GM13976 (cell line): ENCODE data around the gene SRCIN1.

Source experiments
- DNase-seq: peaks from one replicate; pipeline ENCODE4 v3.0.0; 2012; ENCODE audit warnings: low spot score
- in situ Hi-C: fragments of 300-500 bp; cut with MboI; formaldehyde crosslinking; loops from one replicate; pipeline ENCODE4 v1.12.0; 2022; ENCODE audit warnings: low sequenced_read_pairs, mixed read lengths, inconsistent platforms; ENCODE audit not compliant: unreplicated experiment
- TF ChIP-seq, protein P1 (sequence below): IDR thresholded peaks from 2 replicates; pipeline ENCODE4 v1.5.1; 2012; ENCODE audit warnings: borderline replicate concordance, mild to moderate bottlenecking; ENCODE audit not compliant: insufficient read depth; ENCODE audit errors: extremely low read depth, missing control alignments, control extremely low read depth

The SRCIN1 gene

DNA sequence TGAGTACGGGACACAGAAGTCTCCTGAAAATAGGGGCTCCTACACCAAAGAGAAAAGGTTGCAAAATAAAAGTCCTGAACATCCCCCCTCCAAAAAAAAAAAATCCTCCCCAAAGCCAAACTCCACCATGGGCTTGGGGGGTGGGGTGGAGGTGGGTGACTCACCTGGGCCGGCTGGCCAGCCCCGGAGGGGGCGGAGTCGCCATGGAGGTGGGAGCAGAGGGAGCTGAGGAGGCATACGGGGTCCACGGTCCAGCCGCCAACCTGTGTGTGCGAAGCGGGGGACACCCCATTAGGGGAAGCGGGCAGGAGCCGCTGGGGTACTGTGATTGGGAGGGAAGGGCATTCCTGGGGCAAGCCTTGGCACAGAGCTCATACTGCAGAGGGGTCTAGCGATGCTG is 31.0 kb downstream of the SRCIN1 start:
- DNase-seq, result no peak
- TF ChIP-seq, protein P1, sequence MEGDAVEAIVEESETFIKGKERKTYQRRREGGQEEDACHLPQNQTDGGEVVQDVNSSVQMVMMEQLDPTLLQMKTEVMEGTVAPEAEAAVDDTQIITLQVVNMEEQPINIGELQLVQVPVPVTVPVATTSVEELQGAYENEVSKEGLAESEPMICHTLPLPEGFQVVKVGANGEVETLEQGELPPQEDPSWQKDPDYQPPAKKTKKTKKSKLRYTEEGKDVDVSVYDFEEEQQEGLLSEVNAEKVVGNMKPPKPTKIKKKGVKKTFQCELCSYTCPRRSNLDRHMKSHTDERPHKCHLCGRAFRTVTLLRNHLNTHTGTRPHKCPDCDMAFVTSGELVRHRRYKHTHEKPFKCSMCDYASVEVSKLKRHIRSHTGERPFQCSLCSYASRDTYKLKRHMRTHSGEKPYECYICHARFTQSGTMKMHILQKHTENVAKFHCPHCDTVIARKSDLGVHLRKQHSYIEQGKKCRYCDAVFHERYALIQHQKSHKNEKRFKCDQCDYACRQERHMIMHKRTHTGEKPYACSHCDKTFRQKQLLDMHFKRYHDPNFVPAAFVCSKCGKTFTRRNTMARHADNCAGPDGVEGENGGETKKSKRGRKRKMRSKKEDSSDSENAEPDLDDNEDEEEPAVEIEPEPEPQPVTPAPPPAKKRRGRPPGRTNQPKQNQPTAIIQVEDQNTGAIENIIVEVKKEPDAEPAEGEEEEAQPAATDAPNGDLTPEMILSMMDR, result no peak
- in situ Hi-C loops, result no loop called here

DNA sequence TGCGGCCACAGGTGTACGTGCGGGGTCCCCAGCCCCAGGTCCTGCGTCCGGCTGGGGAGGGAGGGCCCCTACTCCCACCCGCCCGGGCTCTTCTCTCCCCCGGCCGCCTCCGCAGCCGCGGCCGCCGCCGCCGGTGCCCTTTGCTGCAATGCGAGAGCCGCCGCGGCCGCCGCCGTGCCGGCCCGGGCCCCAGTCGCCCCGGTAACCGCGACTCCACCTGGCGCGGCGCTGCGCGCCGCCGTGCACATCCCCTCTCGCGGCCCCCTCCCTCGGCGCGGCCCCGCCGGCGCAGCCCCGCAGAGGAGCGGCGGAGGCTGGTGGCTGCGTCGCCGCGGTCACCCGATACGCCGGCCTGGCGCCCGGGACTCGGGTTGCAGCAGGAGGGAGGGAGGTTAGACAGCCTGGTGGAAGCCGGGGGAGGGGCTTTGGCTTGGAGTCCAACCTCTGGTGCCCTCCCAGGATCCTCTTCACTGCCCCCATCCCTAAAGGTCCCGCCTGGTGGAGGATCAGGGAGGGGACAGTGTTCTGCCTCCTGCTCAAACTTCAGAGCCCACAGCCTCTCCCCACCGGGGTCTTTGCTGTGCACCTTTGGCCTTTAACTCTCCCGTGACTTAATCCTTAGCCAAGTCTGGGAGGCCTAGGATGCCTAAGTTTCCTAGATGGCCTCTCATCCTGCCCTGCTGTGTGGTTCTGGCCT is 32.9 kb downstream of the SRCIN1 start:
- in situ Hi-C loops, result no loop called here
- TF ChIP-seq, protein P1, result no peak
- DNase-seq, result peak; percentile 65

DNA sequence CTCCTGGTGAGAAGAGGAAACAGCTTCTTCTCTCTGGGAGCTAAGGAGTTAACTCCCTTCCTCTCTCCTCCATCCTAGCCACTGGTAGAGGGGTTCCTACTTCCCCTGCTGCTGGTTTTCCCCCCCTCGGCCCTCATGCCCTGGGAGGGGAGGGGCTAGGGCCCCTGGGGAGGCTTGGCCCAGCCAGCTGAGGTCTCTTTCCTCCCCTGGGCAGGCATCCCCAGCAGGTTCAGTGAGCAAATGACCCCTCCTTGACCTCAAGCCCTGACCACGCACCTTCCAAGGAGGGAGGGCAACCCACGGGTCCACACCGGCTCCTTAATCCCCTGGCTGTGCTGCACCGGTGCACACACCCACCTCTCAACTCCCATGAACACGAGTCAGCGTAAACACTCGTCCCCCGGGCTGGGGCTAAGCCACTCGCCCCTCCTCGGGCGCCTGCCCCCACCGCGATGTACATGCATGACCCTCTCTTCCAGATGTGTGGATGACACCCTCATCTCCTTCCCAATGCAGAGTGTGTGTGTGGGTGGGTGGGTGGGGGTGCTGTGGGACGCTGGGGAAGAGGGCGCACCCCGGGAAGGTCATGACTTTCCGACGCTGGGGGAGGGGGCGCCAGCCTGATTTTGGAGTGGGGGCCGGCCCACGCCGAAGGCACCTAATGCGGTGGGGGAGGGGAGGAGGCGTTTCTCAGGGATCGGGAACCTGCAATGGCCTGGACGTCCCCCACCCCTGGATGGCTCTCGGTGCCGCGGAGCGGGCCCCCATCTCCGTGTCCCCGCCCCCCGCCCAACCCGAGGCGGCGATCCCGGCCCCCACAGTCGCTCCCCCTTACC is 33.7 kb downstream of the SRCIN1 start:
- in situ Hi-C loops, result no loop called here
- TF ChIP-seq, protein P1, result no peak
- DNase-seq, result peak; percentile 62

DNA sequence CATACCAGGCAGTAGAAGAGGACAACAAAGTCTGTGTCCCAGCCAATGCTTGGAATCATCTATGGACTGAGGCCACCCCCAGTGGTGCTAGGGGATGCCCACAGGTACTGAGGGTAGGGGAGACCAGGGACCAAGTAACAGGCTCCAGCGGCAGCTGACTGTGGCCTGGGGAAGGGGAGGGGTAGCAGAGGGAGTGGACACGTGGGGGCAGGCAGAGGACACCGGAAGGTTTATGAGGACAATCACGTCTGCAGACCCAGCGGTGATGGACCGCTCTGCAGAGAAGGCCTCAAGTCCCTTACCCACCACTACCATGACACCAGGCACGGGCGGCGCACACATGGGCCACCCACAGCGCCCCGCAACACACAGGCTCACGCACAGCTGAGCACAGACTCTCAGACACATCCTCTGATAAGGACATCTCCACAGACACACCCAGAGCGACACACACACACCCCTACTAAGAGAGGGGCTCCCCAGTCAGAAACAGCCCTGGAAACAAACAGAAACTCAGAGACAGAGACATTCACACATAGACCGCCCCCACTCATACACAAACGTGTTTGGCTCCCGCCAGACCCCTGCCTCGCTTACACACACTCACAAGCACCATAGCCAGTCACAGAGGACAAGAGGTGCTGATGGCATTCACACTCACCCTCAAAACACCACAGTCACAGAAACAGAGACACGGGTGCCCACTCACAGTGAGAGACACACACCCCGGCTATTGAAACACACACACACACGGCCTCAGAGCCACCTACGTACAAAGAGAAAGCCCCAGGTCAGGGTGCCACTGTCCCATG is 35.8 kb downstream of the SRCIN1 start:
- in situ Hi-C loops, result no loop called here
- DNase-seq, result no peak
- TF ChIP-seq, protein P1, result no peak

DNA sequence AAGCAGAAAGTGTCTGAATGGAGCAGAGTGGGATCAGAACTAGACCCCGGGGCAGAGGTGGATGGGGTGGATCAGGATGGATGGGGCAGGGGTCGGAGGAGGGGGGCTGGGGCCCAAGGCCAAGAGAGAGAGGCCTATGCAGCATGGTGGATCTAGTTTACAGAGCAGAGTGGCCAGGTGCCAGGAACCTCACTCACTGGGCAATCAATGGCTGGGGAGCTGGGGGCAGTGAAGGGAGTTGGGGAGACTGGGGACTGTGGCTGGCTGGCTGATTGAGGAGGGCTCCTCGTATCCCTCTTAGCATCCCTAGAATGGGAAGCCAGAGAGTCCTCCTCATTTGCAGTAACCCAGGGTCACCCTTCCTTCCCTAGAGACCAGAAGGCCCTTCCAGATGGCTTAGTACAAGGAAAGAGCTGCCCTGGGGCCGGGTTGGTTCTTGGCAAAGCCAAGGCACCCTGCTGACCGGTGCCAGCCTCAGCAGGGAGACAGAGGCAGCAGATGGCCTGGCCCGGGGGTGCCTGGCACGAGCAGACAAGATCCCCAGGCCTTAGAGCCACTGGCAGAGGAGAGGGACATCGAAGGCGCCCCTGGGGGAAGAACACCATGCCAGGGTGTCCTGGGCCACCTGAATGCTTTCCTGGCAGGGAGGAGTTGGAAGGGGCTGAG is 36.8 kb downstream of the SRCIN1 start:
- in situ Hi-C loops, result no loop called here
- DNase-seq, result no peak
- TF ChIP-seq, protein P1, result no peak

DNA sequence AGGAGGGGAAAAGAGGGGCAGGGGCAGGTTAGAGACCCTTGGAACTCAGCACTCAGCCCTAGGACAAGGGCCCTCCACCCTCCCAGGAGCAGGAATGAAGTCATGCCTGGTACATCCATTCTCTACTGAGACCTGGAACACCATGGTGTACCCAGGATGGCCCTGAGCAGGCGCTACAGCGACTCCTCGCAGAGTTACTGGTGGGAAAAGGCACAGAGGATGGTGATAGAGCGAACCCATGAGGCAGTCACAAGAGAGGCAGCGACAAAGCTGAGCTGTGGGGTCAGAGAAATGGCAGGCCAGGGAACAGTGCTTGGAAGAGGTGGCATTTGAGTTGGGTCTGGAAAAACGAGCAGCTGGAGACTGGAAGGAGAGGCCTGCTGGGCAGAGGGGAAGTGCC is 37.5 kb downstream of the SRCIN1 start:
- in situ Hi-C loops, result no loop called here
- TF ChIP-seq, protein P1, result no peak
- DNase-seq, result no peak
